Measurements from ENCODE around the gene COPZ1. TPM values are rescaled to one million over a fixed set of nuclear protein-coding genes. Genes with fewer than 3 reads are reported as not detected.

COPZ1 gene
- total and polyA plus RNA-seq, 9 of the 15 experiments (the other 6 are each of a cell fraction or from before 2014, with no cell fraction given), result 137 to 487 (median 233) TPM

GRCh38 chr12:54282949-54283593, 41.9 kb upstream of the COPZ1 start (continued):
- TF ChIP-seq HBP1 (CRISPR knock-in tag; IDR thresholded peaks at IDR 0.05) (peak; percentile 26; the same call in 1 of the 2 replicates), PTBP1 (IDR thresholded peaks at IDR 0.05; ENCODE audit: low read depth, low read length) (no peak), KDM2B (CRISPR knock-in tag; IDR thresholded peaks at IDR 0.05) (no peak), DNMT1 (IDR thresholded peaks at IDR 0.05) (no peak), XRCC4 (IDR thresholded peaks at IDR 0.05; ENCODE audit: extremely low read depth, insufficient read depth, insufficient read length) (no peak), ZNF79 (CRISPR knock-in tag; IDR thresholded peaks at IDR 0.05; ENCODE audit: low read depth) (no peak), EGR1 (conservative IDR thresholded peaks at IDR 0.05) (peak; percentile 28; the same call in 1 of the 2 replicates), ZNF408 (CRISPR knock-in tag; IDR thresholded peaks at IDR 0.05; ENCODE audit: low read depth) (no peak), FOXA1 (IDR thresholded peaks at IDR 0.05; ENCODE audit: borderline replicate concordance) (no peak), GTF2B (IDR thresholded peaks at IDR 0.05; ENCODE audit: extremely low read depth, insufficient read length) (no peak), GTF2E2 (tag; IDR thresholded peaks at IDR 0.05) (no peak), SMARCB1 (IDR thresholded peaks at IDR 0.05; ENCODE audit: insufficient read length, low read depth) (no peak), E2F4 (CRISPR knock-in tag; IDR thresholded peaks at IDR 0.05; ENCODE audit: low read depth) (no peak), SOX6 (IDR thresholded peaks at IDR 0.05) (no peak), NR0B1 (IDR thresholded peaks at IDR 0.05; ENCODE audit: partially characterized antibody) (no peak), PATZ1 (CRISPR knock-in tag; IDR thresholded peaks at IDR 0.05; ENCODE audit: borderline replicate concordance) (no peak), ATF7 (IDR thresholded peaks at IDR 0.05) (no peak)
